Caco-2 (cell line): ENCODE results near the gene SLC39A10. TPM values are rescaled to one million over a fixed set of nuclear protein-coding genes. Genes with fewer than 3 reads are reported as not detected.

Experiments used
- BruUV-seq: library from RNA; stranded (reverse); fragments of 400-500 nt; replicated peaks from 2 replicates; lab custom pipeline; 2021; lab: Mats Ljungman, UMichigan
- CTCF ChIA-PET: fragments of 300-600 bp; sonication (Branson Sonifier 250); formaldehyde crosslinking; loops from one replicate; lab custom pipeline; 2022; ENCODE audit warnings: antibody characterized with exemption; lab: Charles Lee
- POLR2A ChIA-PET: fragments of 300-600 bp; sonication (Branson Sonifier 250); formaldehyde crosslinking; loops from one replicate; lab custom pipeline; 2022; ENCODE audit warnings: antibody characterized with exemption; lab: Charles Lee
- DNase-seq, 2 experiments: peaks; one replicate each; pipeline versions ENCODE4 v3.0.0 to v3.0.0-alpha.2; 2020 to 2022
- H3K27me3 ChIP-seq: replicated peaks from 2 replicates; pipeline ENCODE4 v1.6.0; 2011; ENCODE audit warnings: low read length; ENCODE audit not compliant: control insufficient read depth, insufficient read depth
- H3K36me3 ChIP-seq: 2 replicates; pipeline ENCODE4 v1.5.1; 2011; ENCODE audit warnings: low read length; ENCODE audit not compliant: control insufficient read depth, insufficient read depth
- H3K4me1 ChIP-seq: fragments of 250-450 bp; sonication (Bioruptor Pico); 2 replicates; pipeline ENCODE4 v1.5.1; 2020; ENCODE audit warnings: mild to moderate bottlenecking
- H3K4me3 ChIP-seq: 2 replicates; pipeline ENCODE4 v1.5.1; 2011; ENCODE audit warnings: low read depth, mild to moderate bottlenecking, control low read depth, low read length
- H3K9me3 ChIP-seq: fragments of 250-450 bp; sonication (Bioruptor Pico); 2 replicates; pipeline ENCODE4 v1.5.1; 2020; ENCODE audit warnings: mild to moderate bottlenecking, moderate library complexity
- H3K27ac Mint-ChIP-seq: one replicate; pipeline ENCODE4 v1.8.0; 2022; ENCODE audit warnings: mixed read lengths; ENCODE audit not compliant: unreplicated experiment
- H3K27me3 Mint-ChIP-seq: one replicate; pipeline ENCODE4 v1.8.0; 2022; ENCODE audit warnings: mixed read lengths; ENCODE audit not compliant: insufficient read depth, unreplicated experiment
- H3K36me3 Mint-ChIP-seq: one replicate; pipeline ENCODE4 v1.8.0; 2022; ENCODE audit warnings: mild to moderate bottlenecking, mixed read lengths; ENCODE audit not compliant: insufficient read depth, unreplicated experiment
- H3K4me1 Mint-ChIP-seq: one replicate; pipeline ENCODE4 v1.8.0; 2022; ENCODE audit warnings: low read depth, mixed read lengths; ENCODE audit not compliant: unreplicated experiment
- H3K4me3 Mint-ChIP-seq: one replicate; pipeline ENCODE4 v1.8.0; 2022; ENCODE audit warnings: mild to moderate bottlenecking, moderate library complexity, mixed read lengths; ENCODE audit not compliant: unreplicated experiment
- H3K9me3 Mint-ChIP-seq: one replicate; pipeline ENCODE4 v1.8.0; 2022; ENCODE audit warnings: mixed read lengths; ENCODE audit not compliant: unreplicated experiment
- CTCF ChIP-seq, 2 experiments: fragments of 200-600 bp in 1 of 2; IDR thresholded peaks; 1 replicate in 1 of 2; 2 replicates in 1 of 2; pipeline versions ENCODE4 v1.5.1 to v1.8.0; 2011 to 2022; ENCODE audit warnings: antibody characterized with exemption in 1 of 2, control low read depth in 1 of 2, inconsistent platforms in 1 of 2, low read depth in 1 of 2, low read length in 1 of 2, mild to moderate bottlenecking in 1 of 2, moderate library complexity in 1 of 2; ENCODE audit not compliant: insufficient read depth in 1 of 2, severe bottlenecking in 1 of 2, unreplicated experiment in 1 of 2
- intact Hi-C: fragments of 100-400 bp; cut with micrococcal nuclease; formaldehyde crosslinking; loops from one replicate; pipeline ENCODE4 v1.10.0; 2022; ENCODE audit not compliant: unreplicated experiment
- total RNA-seq: library from RNA; stranded (reverse); gene quantifications from 2 replicates; pipeline ENCODE4 v1.2.3, GENCODE V29; 2022

SLC39A10 gene
- total RNA-seq, 1 experiment from 2014 or later = 45.5 TPM

- Mint-ChIP-seq H3K27ac (no peak overlapping the region), H3K27me3 (no peaks in the 10 kb centered on the region), H3K36me3 (peaks cover 18% of the 10 kb centered on the region), H3K9me3 (no peaks in the 10 kb centered on the region), H3K4me3 (peak overlapping the region; percentile 91), H3K4me1 (peaks cover 12% of the 10 kb centered on the region)
- ChIA-PET CTCF (no interaction called here), POLR2A (no interaction called here)
- intact Hi-C loops = loop anchor here (5.0 kb wide), 1 partner anchor 326 kb away; no protein-coding TSS in a partner anchor
- BruUV-seq = no TSS peak
- no peak for TF ChIP-seq CTCF (IDR thresholded peaks at IDR 0.05; ENCODE audit: insufficient read depth in 1 of 2, low read depth in 1 of 2, low read length in 1 of 2, severe bottlenecking in 1 of 2, unreplicated experiment in 1 of 2)
- Histone ChIP-seq H3K9me3 (no peaks in the 10 kb centered on the region), H3K36me3 (no peaks in the 10 kb centered on the region), H3K4me3 (peak overlapping the region; percentile 95), H3K27me3 (no peaks in the 10 kb centered on the region), H3K4me1 (peaks cover 29% of the 10 kb centered on the region)
- DNase-seq = no peak
These were observed 1.5 kb downstream of the SLC39A10 start for GRCh38 chr2:195658541-195658890.

- Mint-ChIP-seq H3K27ac (no peak overlapping the region), H3K4me1 (peaks cover 12% of the 10 kb centered on the region), H3K4me3 (peak overlapping the region; percentile 91), H3K36me3 (peaks cover 18% of the 10 kb centered on the region), H3K27me3 (no peaks in the 10 kb centered on the region), H3K9me3 (no peaks in the 10 kb centered on the region)
- H3K4me3 ChIP-seq = no peak overlapping the region
- CTCF ChIA-PET = no interaction called here
- POLR2A ChIA-PET = no interaction called here
- BruUV-seq = no TSS peak
- intact Hi-C loops = loop anchor here (5.0 kb wide), 1 partner anchor 327 kb away; no protein-coding TSS in a partner anchor
- DNase-seq = no peak
- no peaks in the 10 kb centered on the region for H3K27me3 ChIP-seq
- H3K36me3 ChIP-seq = no peaks in the 10 kb centered on the region
- TF ChIP-seq CTCF (IDR thresholded peaks at IDR 0.05; ENCODE audit: insufficient read depth in 1 of 2, low read depth in 1 of 2, low read length in 1 of 2, severe bottlenecking in 1 of 2, unreplicated experiment in 1 of 2) = no peak
- no peaks in the 10 kb centered on the region for H3K9me3 ChIP-seq
- peaks cover 29% of the 10 kb centered on the region for H3K4me1 ChIP-seq
These were observed 2.1 kb downstream of the SLC39A10 start for GRCh38 chr2:195659114-195659513.

GRCh38 chr2:195659982-195660890, 3.2 kb downstream of the SLC39A10 start:
- H3K27me3 ChIP-seq = no peaks in the 10 kb centered on the region
- H3K4me3 Mint-ChIP-seq = no peak overlapping the region
- peak; percentile 56 to 81 for DNase-seq

More at GRCh38 chr2:195659982-195660890, 3.2 kb downstream of the SLC39A10 start:
- H3K4me1 ChIP-seq = peaks cover 29% of the 10 kb centered on the region
- intact Hi-C loops = loop anchor here (1.0 to 5.0 kb wide), 7 partner anchors 84 to 343 kb away; no protein-coding TSS in a partner anchor
- H3K27ac Mint-ChIP-seq = no peak overlapping the region
- no peaks in the 10 kb centered on the region for H3K27me3 Mint-ChIP-seq
- H3K36me3 ChIP-seq = no peaks in the 10 kb centered on the region
- TF ChIP-seq CTCF (IDR thresholded peaks at IDR 0.05; ENCODE audit: insufficient read depth in 1 of 2, low read depth in 1 of 2, low read length in 1 of 2, severe bottlenecking in 1 of 2, unreplicated experiment in 1 of 2) = peak; percentile 81 to 83
- H3K4me1 Mint-ChIP-seq = peaks cover 12% of the 10 kb centered on the region
- POLR2A ChIA-PET = no interaction called here
- CTCF ChIA-PET = interaction anchor here (0.6 to 1.5 kb wide), 7 partner anchors 13 to 162 kb away, joined by 3 to 16 read pairs (median 4); no protein-coding TSS in a partner anchor
- no peaks in the 10 kb centered on the region for H3K9me3 Mint-ChIP-seq
- H3K36me3 Mint-ChIP-seq = peaks cover 18% of the 10 kb centered on the region
- H3K9me3 ChIP-seq = no peaks in the 10 kb centered on the region
- no TSS peak for BruUV-seq
- no peak overlapping the region for H3K4me3 ChIP-seq
